Ishikawa (cell line): ENCODE results near the gene TMPRSS11A.

Experiments used
- CEBPB ChIP-seq: IDR thresholded peaks from 2 replicates; pipeline ENCODE4 v1.6.1; 2012
- CREB1 ChIP-seq: IDR thresholded peaks from 2 replicates; pipeline ENCODE4 v1.6.1; 2012; ENCODE audit warnings: low read depth
- EGR1 ChIP-seq: IDR thresholded peaks from 2 replicates; pipeline ENCODE4 v1.6.1; 2012
- EP300 ChIP-seq: IDR thresholded peaks from 2 replicates; pipeline ENCODE4 v1.6.1; 2012; ENCODE audit warnings: borderline replicate concordance
- FOXM1 ChIP-seq: IDR thresholded peaks from 2 replicates; pipeline ENCODE4 v1.6.1; 2012; ENCODE audit warnings: low read depth, borderline replicate concordance
- MAX ChIP-seq: IDR thresholded peaks from 2 replicates; pipeline ENCODE4 v1.6.1; 2012
- NFIC ChIP-seq: IDR thresholded peaks from 2 replicates; pipeline ENCODE4 v1.6.1; 2012
- RAD21 ChIP-seq: IDR thresholded peaks from 2 replicates; pipeline ENCODE4 v1.6.1; 2012; ENCODE audit warnings: low read depth
- REST ChIP-seq: IDR thresholded peaks from 2 replicates; pipeline ENCODE4 v1.6.1; 2012; ENCODE audit warnings: low read depth, mild to moderate bottlenecking
- TAF1 ChIP-seq: IDR thresholded peaks from 2 replicates; pipeline ENCODE4 v1.6.1; 2012; ENCODE audit warnings: low read depth, mild to moderate bottlenecking
- TCF12 ChIP-seq: IDR thresholded peaks from 2 replicates; pipeline ENCODE4 v1.6.1; 2012; ENCODE audit warnings: low read depth
- TEAD4 ChIP-seq: IDR thresholded peaks from 2 replicates; pipeline ENCODE4 v1.6.1; 2012
- USF1 ChIP-seq: IDR thresholded peaks from 2 replicates; pipeline ENCODE4 v1.6.1; 2012
- YY1 ChIP-seq: IDR thresholded peaks from 2 replicates; pipeline ENCODE4 v1.6.1; 2012; ENCODE audit warnings: low read depth
- ZBTB7A ChIP-seq: IDR thresholded peaks from 2 replicates; pipeline ENCODE4 v1.6.1; 2012; ENCODE audit warnings: low read depth

Gene TMPRSS11A

DNA sequence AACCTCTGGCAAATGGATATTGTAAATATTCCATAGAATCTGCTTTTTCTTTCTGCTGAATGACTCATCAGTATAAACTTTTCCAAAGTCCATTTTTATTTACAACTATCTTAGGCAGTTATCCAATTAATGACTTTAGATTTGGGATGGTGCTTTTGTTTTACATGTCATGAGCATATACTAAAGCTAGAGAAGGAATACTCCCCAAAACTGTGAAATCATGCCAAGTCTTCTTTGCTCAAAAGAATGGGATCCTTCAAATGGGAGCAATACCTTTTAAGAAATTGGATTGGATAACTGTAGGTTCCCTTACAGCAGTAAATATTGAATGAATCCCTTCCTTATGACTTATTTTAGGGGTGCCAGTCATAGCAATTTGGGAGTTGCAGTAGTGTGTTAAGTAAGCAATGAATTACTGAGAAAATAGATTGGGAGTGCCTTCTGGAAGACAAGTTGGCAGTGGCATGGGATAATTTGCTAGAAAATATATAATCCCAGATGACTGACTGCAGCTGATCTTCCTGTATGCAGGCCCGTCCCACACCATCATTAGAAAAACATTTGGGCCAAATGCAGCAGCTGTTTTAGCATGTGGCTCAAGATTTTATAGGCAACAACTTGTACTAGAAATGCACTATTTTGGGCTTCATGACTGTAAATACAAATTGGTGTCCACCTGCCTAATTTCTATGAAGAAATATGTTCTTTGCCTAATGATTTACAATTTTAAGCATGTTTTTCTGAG, 82.3 kb downstream of the TMPRSS11A start:
- TF ChIP-seq MAX (no peak), EP300 (no peak), TAF1 (no peak), FOXM1 (no peak), TEAD4 (no peak), EGR1 (no peak), NFIC (no peak), TCF12 (no peak), ZBTB7A (no peak)

DNA sequence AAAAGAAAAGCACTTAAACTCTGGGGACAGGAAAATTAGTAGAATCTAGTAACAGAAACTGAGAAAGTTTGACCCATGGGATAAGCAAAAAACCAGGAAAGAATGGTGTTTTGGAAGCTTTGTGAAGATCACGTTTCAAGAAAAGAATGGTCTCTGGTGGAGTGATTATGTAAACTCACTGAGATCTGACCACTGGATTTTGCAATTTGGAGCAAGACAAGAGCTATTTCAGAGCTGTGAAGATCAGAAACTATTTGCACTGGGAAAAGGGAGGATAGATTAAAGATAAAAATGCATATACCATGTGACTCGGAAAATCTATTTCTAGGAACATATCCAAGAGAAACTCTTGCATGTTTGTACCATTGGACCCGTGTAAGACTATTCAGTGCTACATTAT, 83.8 kb downstream of the TMPRSS11A start:
- TF ChIP-seq TAF1, result no peak
- TF ChIP-seq FOXM1, result no peak
- TF ChIP-seq MAX, result no peak
- TF ChIP-seq CEBPB, result no peak
- TF ChIP-seq RAD21, result no peak
- no peak for TF ChIP-seq TEAD4
- no peak for TF ChIP-seq NFIC
- no peak for TF ChIP-seq ZBTB7A
- TF ChIP-seq TCF12, result no peak
- TF ChIP-seq EP300, result no peak
- no peak for TF ChIP-seq EGR1
- no peak for TF ChIP-seq REST
- no peak for TF ChIP-seq CREB1
- TF ChIP-seq USF1, result no peak

DNA sequence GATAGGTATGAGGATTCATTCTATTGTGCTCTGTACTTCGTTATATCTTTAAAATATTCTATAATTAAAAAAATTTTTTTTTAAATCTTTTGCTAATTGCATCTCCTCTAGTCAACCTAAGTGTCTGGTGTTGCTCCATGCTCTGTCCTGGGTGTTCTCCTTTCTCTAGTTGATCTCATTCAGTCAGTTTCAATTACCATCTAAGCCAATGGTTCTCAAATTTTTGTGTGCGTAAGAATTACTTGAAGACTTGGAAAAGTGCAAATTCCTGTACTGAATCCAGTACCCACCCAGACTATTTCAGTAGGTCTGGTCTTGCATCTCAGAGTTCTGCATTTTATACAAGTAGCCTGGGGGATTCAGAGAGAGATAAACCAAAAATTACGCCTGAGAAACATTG, 86.2 kb downstream of the TMPRSS11A start:
- TF ChIP-seq EP300 (no peak), TCF12 (no peak), YY1 (no peak), CEBPB (no peak), TAF1 (no peak), NFIC (no peak), RAD21 (no peak), EGR1 (no peak), FOXM1 (no peak), CREB1 (no peak), REST (no peak), ZBTB7A (no peak)

DNA sequence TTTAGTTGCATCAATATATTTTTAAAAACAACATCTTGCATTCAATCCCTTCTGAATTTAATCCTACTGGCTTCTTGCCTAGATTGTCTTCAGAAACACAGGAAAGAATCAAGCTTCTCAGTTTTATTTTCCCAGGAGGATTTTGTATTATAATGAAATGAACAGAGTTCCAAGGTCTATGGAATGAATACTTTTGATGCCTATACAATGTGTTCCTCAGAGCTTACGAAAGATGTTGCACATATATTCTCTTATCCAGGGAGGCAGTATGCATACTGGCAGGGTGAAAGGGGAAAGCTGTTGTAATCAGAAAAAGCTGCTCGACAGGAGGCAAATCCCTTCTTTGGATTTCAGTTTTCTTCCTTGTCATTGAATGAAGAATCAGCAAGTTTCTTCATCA, 88.3 kb downstream of the TMPRSS11A start:
- TF ChIP-seq CEBPB, result no peak
- TF ChIP-seq YY1, result no peak
- TF ChIP-seq TCF12, result no peak
- TF ChIP-seq CREB1, result no peak
- no peak for TF ChIP-seq REST
- no peak for TF ChIP-seq TEAD4
- TF ChIP-seq MAX, result no peak
- no peak for TF ChIP-seq EP300
- no peak for TF ChIP-seq EGR1
- no peak for TF ChIP-seq RAD21
- no peak for TF ChIP-seq NFIC
- TF ChIP-seq FOXM1, result no peak
- TF ChIP-seq TAF1, result no peak
- no peak for TF ChIP-seq USF1
- no peak for TF ChIP-seq ZBTB7A
